HG03066 (cell line): Measurements from ENCODE around the gene RARB.

Experiments used
- ATAC-seq: cut with Tn5 transposase; IDR thresholded peaks from one replicate; pipeline ENCODE4 v1.9.1; 2021; ENCODE audit warnings: low read depth; ENCODE audit not compliant: unreplicated experiment

The RARB gene

DNA sequence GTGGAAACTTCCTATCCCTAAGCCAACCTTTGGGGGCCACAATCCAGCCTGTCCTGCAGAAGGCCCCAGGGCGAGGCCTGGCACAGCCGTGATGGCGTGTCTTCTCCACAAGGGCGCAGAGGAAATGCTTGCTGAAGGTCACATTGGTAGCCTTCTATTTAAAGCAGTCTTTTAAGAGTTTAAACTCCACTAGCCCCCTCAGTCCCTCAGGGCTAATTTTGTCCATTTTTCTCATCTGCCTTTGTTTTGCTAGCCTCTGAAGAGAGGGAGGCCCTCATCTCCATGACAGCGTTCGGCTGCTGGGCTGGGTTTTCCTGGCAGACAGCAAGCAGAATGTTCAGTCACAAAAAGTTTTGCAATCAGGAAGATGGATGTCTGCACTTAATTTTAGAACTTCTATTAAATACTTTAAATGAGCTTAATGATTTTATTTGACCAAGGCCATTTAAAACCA lies 40.8 kb downstream of the RARB start:
- no peak for ATAC-seq

DNA sequence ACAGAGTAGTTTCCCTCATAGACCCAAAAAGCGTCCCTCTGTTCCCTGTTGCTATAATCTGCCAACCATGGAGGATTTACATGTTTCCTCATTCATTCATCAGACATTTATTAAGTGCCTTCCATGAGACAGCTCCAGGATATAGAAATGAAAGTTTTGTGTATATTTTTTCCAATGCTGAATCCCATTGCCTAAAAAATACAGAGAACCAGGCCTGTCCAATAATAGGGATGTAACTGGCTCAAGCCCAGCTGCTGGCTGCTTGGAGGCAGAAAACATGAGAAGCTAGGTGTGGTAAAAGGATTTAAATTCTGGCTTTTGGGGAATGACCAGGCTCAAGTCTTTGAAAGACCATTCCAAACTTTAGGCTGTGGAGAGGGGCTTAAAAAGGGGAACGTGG lies 41.5 kb downstream of the RARB start:
- no peak for ATAC-seq

DNA sequence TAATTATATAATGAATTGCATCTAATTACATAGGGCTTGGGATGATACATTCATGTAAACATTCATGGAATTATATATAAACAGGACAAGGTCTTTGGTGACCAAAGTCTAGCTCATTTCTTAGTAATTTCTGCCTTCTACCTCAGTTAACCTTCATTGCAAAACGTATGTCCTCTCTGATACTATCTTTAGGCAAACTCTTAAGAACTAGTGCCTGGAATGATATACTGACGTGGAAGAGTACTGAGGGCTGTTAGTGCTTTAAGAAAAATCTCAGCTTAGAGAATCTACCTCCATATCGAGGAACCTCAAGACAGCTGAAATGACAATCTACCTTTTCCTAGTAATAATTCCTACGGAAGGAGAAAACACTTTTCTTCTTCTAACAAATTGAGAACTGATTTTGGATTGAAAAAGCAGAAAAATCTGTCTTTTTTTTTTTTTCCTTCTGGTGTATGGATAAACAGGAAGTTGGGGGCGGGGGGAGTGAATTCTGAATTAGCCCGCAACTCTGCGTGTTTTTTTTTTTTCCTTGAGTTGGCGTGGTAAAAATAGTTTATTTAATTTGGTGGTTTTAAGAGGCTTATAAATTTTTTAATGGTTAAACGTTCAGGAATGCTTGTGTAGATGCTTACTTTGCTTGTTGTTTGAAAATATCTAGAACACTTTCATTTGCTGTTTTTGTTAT lies 43.2 kb downstream of the RARB start:
- ATAC-seq: no peak

DNA sequence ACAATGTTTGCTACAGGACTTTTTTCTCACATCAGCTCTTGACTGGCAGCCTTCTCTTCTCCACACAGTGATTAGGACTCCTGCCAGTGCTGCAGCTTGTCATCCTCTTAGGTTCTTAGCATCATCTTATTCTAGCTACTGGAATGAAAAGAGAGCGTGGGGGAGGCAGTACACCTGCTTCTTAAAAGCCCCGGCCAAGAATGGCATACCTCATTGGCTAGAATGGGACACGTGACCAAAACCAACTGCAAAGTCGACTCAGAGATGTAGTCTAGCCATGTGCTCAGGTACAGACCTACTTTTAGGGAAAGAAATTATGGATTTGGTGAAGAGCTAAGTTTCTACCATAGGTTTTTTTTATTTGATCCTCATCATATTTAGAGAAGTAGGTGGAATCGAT lies 44.1 kb downstream of the RARB start:
- no peak for ATAC-seq

DNA sequence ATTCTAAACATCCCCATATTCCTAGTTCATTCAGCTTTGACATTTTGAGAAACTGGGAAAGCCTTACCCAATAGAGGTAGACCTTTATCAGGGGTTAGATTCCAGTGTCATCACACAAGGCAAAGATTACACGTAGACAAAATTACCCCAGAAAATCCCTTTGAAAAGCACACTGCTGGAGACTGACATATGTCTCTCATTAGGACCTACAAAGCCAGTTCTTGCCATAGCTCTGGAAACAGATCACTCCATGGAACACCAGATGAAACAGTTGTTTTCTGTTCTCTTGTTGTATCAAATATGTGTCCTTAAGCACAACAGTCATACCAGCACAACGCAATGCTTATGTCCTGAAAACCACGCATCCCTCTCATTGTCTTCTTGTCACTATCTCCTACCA lies 44.7 kb downstream of the RARB start:
- no peak for ATAC-seq

DNA sequence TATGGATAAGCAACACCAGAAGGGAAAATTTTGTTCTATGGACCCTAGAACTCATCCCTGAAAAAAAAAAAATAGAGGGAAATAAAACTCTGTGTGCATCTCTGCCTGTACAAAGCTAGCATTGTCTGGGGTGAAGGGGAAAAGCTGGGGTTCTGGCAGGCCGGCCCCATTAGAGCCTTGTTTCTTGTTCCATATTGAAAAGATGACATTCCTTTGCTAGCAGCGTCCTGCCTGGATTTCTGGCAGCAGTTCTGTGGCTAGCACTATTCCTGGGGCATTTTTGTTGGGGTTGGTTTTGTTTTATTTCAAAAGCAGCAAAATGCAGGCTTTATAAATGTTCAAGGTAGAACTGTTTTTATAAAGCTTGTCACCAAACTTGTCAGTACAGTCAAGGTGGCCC lies 45.2 kb downstream of the RARB start:
- no peak for ATAC-seq

DNA sequence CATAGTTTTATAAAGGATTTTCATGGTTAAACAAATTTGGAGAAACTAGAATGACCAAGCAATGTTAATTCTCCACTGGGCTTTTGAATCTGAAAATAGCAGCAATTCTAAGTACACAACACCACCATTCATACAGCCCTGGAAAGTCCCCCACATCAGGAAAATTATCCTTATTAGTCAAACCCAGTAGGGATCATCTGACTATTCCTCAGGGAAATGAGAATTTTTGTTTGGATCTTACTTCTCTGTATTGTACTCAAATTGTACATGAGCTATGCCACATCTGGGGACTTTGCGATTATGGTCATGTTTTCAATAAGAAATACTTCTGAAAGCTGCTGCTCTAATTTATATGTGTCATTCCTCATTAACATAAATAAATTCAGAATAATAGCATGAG lies 46.0 kb downstream of the RARB start:
- no peak for ATAC-seq

DNA sequence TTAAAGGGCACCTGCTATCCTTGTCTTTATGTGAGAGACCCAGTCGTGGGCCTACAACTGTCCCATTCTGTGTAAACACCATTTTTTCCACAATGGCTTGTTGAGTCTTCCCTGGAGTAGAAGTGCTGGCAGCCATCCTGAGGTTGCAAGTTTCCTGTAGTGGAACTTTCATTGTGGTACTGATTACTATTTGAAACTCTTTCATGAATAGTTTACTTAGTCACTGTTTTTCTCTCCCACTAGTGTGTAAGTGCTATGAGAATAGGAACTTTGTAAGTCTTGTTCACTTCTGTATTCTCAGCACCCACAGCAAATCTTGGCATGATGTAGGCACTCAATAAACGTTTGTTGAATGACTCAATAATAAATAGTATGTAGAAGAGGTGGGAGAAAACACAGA lies 48.6 kb downstream of the RARB start:
- ATAC-seq: no peak

DNA sequence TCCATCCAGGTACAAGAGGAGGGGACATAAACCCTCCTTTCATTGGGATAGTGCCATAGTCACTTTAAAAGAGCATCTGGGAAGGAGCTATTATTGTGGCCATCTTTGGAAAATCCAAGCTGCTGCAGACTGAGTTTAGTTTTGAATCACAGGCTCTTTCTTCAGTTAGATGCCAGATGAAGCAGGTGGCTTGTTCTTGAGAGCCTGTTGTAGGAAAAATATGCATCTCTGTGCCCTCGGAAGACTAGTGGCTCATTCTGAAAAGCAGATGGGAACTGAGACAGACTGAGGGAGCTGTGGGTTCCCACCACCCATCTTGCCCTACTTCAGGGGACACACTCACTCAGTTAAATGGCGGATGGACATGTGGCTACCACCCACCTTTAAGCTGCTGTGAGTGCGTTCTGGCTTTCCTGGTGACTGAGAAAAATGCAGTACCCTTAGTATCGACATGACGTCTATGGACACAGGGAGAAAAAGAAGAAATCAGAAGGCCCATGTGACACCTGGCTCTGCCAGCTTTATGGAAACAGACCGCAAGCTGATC lies 50.2 kb downstream of the RARB start:
- no peak for ATAC-seq

DNA sequence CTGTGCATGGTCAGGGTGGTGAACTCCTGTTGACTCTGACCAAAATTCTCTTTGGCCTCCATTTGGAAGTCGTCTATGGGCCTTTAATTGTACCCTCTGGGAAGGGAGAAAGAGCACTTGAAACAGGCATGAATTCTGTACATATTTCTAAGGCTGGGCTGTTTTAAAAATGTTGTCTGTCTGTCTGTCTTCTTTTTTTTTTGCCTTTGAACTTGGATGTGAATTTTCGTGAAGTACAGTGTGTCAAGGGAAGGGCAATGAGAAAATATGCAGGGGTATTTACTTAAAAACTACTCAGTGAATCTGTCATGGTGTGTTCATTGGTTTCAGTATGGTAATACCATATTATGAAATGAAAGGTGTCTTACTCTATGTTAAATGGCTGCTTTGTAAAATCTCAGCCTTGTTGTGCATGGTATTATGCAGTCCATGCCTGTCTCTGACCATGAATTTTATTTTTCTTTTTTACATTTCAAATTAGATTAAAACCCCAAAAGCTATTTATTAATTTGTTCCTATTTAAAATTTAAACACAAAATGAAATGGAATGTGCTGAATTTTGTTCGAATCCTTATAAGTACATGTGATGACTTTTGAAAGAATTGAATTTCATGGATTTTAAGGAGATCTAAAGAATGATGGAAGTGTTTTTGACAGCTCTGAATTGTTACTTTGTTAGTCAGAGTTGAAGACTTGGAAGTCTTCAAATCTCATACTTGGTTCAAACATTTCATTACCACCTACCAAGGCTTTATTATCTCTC lies 51.1 kb downstream of the RARB start:
- ATAC-seq: no peak

DNA sequence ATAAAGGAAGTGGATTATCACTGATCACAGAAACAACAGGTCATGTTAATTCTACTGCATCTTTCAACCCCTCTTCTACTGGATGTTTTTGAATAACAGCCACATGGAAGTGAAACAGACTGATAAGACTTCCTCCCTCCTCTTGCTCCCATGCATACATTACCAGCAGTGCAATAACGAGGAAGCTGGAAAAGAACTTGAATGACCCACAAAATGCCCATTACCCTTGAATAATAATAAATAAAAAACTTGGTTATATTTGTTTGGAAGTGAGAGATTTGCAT lies 51.6 kb downstream of the RARB start:
- no peak for ATAC-seq

DNA sequence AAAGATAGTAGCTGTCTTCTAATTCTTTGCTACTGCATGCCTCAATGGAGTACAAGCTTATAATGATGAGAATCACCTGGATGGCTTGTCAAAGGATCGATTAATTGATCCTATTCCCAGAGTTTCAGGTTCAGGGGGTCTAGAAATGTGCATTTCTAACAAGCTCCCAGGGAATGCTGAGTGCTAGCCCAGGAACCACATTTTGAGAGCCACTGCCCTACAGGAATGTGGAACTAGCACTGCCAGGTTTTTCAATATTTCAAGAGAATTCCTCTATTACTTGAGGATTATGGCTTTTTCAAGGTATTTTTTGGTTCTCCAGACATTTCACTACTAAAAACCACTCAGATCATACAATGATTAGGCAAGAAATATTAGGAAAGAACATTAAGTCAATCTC lies 52.7 kb downstream of the RARB start:
- no peak for ATAC-seq

DNA sequence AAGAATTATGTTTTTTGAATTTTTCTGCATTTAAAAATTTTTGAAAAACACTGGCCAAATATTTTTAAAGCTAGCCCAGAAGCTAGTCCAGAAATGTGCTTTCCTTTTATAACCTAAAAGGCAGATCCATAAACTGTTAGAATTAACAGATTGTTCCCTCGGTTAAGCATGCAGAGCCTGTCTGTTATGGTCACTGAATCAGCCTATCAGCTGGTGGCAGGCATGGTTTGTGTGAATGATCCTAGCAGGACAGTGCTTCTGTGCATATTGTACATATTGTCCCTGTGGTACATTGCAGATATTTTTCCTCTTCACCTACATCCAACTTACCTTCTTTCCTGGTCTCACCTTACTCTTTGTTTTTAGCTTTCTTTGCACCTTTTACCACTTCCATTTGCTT lies 53.3 kb downstream of the RARB start:
- no peak for ATAC-seq

DNA sequence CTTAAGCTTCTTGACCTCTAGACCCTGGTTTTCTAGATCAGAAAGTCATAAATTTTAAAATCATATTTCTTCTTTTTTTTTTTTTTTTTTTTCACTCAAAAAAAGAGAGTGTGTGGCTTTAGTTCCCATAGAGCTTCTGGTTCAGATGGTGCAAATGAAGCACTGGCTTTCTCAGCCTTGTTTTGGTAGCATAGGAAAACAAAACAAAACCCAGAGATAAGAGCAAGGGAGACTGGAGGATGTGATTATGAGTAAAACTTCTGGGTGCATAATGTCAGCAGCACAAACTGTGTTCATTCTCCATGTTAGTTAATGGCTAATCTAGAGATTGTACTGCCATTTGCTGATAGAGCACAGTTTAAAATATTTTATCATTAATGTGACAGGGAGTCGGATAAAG lies 55.4 kb downstream of the RARB start:
- no peak for ATAC-seq

DNA sequence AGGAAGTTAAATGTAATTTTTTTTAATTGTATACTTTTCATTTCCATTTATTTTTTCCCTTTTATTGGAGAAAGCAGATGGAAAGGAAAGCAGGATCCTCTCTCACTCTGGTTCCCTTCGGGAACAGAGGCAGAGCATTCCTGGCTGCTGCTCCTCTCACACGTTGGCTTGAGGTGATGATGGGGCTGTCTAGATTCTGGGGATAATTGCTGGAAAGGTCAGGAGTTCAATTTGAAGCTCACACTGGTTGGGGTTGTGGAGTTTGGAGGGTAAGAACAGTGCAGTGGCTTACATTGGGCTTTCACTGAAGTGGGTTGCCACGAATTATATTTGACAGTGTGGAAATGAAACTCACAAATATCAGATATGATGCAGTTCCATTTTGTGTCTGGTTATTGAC lies 57.6 kb downstream of the RARB start:
- no peak for ATAC-seq

DNA sequence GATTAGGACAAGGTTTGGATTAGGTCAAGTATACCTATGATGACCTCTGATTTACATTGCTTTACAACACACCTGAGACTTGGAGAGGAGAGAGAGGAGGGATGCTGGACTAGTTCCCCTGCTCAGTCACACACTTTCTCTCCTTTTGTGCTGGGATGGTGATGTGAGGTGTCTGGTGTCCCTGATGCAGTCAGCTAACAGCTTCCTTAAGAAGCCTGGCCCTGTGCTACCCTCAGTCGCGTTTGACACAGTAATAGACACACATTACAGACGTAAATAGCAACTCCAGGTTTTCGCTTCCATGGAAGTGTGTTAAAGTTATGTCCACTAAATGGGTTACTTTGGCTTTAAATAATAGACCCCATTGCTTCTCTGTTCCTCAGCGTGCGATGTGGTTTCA lies 58.9 kb downstream of the RARB start:
- ATAC-seq: no peak

DNA sequence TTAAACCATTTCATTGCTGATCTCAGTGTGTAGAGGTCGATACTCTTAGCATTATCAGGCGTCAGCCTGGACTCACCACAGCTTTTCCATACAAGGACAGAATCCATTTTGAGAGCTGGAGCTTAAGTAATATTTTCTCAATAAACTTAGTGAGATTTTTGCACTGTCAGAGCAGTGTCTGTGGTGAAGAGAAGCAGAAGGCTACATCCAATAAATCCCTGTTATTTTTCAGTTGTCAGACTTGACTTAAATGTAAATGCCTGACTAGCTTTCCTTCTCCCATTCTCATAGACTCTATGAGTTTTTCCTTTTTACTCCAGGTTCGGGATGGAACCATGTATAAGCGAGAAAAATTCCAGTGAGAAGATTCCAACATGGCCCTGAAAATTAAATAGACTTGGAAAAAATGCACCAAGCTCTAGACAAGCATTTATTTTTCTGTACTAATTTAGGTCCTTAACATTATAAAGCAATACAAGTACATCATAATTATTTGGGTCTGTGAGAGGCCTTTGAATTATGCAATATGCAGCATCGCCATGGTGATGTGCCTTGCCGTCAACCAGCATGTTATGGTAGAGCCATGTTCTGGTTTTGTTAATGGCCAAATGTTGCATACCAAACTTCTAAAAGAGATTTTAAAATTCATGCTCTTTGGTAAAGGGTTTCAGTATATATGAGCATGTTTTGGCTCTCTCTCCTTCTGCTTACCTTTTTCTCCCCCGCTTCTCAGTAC lies 62.0 kb downstream of the RARB start:
- no peak for ATAC-seq

DNA sequence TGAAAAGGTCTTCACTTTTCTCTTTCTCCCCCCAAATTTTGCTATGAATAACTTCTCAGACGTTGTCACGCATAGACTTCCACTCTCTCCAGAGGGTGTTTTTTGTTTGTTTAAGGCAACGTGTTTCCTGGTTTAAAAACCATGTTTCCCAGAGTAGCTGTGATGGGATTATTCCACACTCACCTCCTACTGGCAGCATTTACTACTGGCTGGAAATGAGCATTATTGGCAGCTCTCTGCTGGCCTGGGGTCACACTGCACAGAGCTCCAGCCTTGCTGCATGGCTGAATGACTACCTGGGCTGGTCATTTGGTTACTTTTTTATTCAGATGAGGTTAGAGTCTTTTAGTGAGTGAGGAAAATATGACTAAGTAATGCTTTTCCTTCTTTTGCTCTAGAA lies 65.2 kb downstream of the RARB start:
- no peak for ATAC-seq

DNA sequence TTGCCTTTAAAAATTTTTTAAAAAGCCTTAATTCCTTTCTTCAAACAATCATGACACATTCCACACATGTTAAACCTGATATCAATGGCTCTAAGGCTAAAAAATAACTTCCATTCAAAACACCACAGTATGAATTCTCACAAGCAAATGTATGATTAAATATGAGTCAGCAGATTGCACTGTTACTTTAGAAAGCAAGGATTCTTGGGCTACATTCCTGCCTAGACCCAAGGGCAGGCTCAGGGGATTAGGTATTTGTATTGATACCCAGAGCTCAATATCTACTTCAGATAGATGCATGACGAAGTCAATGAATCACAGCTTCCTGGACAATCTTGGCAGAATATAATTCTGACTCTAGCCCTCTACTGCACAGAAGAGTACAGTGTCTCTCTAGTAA lies 65.7 kb downstream of the RARB start:
- no peak for ATAC-seq

DNA sequence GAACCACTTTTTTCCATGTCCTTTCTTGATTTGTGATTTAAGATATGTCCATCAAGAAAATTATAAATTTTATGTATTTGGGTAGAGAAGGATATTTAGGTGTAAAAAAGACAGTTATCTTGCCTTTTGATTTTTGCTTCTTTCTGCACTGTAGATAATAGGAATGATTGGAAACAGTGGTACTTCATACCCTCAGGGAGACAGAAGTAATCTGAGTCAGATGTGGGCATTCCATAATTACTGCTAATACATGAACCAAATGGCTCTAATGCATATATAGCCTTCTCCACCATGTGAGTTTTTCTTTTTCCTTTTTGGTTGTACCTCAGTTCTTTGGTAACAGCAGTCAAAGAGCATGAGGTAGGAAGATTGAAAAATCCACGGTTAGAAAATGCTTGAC lies 67.2 kb downstream of the RARB start:
- ATAC-seq: no peak

DNA sequence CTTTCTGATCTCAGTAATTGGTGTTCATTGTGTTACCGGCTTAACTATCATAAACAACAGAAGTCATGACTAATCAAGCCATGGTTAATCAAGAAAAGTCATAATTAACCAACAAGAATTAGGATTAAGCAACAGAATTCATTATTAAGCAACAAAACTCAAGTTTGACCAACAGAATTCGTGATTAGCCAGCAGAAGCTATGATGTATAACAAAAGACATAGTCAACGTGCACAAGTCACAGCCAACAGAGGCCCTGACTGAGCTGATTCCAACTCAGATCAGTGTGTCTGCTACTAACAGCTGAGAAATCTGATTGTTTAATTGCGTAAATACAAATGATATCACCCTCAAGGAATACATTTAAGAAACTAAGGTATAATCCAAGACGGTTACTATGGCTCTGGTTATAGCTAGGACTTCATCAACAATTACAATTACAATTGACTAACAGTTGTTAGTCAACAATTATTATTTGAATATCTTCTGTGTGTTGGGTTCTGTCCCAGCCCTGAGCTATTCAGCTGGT lies 67.7 kb downstream of the RARB start:
- ATAC-seq: no peak
